Neural progenitor cell (in vitro differentiated cells): ENCODE measurements around the gene SPSB1. TPM values are rescaled to one million over a fixed set of nuclear protein-coding genes. Genes with fewer than 3 reads are reported as not detected.
A peak's percentile ranks its signal among the peaks of the same experiment; 100 is the strongest.

Experiments
- DNase-seq: peaks from one replicate; pipeline ENCODE4 v3.0.0-alpha.2; 2016; ENCODE audit warnings: low spot score
- H2AFZ ChIP-seq: fragments of 200-600 bp; sonication (generic); replicated peaks from 2 replicates; pipeline ENCODE4 v1.6.1; 2016; ENCODE audit warnings: antibody characterized with exemption
- H3F3A ChIP-seq: fragments of 200-600 bp; sonication (generic); 2 replicates; pipeline ENCODE4 v1.6.1; 2016; ENCODE audit warnings: antibody characterized with exemption, low read depth
- H3K27ac ChIP-seq: fragments of 200-600 bp; sonication (generic); 2 replicates; pipeline ENCODE4 v1.5.1; 2016; ENCODE audit warnings: mild to moderate bottlenecking
- H3K27me3 ChIP-seq: fragments of 200-600 bp; sonication (generic); 2 replicates; pipeline ENCODE4 v1.6.1; 2016; ENCODE audit warnings: mild to moderate bottlenecking, moderate library complexity
- H3K36me3 ChIP-seq: fragments of 200-600 bp; sonication (generic); 2 replicates; pipeline ENCODE4 v1.5.1; 2016
- H3K4me1 ChIP-seq: fragments of 200-600 bp; sonication (generic); 2 replicates; pipeline ENCODE4 v1.6.1; 2016; ENCODE audit warnings: mixed run types
- H3K4me2 ChIP-seq: fragments of 200-600 bp; sonication (generic); 2 replicates; pipeline ENCODE4 v1.6.1; 2016
- H3K4me3 ChIP-seq: fragments of 200-600 bp; sonication (generic); 2 replicates; pipeline ENCODE4 v1.5.1; 2016
- H3K79me2 ChIP-seq: fragments of 200-600 bp; sonication (generic); 2 replicates; pipeline ENCODE4 v1.6.1; 2016; ENCODE audit warnings: low read depth
- H3K9ac ChIP-seq: fragments of 200-600 bp; sonication (generic); 2 replicates; pipeline ENCODE4 v1.6.1; 2016
- H3K9me3 ChIP-seq: fragments of 200-600 bp; sonication (generic); 2 replicates; pipeline ENCODE4 v1.5.1; 2016; ENCODE audit warnings: low read depth
- H4K20me1 ChIP-seq: fragments of 200-600 bp; sonication (generic); 2 replicates; pipeline ENCODE4 v1.6.1; 2016; ENCODE audit warnings: low read depth
- H3K27ac Mint-ChIP-seq: 3 replicates; pipeline ENCODE4 v1.8.0; 2021; ENCODE audit warnings: mixed read lengths
- H3K27me3 Mint-ChIP-seq: 2 replicates; pipeline ENCODE4 v1.8.0; 2022; ENCODE audit warnings: low read depth, mild to moderate bottlenecking, inconsistent platforms, moderate library complexity, mixed read lengths; ENCODE audit not compliant: insufficient read depth
- H3K36me3 Mint-ChIP-seq: 3 replicates; pipeline ENCODE4 v1.8.0; 2021; ENCODE audit warnings: mixed read lengths
- H3K4me1 Mint-ChIP-seq: 3 replicates; pipeline ENCODE4 v1.8.0; 2021; ENCODE audit warnings: mixed read lengths
- H3K4me3 Mint-ChIP-seq: 3 replicates; pipeline ENCODE4 v1.8.0; 2021; ENCODE audit warnings: mild to moderate bottlenecking, moderate library complexity, mixed read lengths
- H3K9me3 Mint-ChIP-seq: 3 replicates; pipeline ENCODE4 v1.8.0; 2020; ENCODE audit warnings: mixed read lengths
- CTCF ChIP-seq: fragments of 200-600 bp; sonication (generic); IDR thresholded peaks from 2 replicates; pipeline ENCODE4 v1.5.1; 2017; ENCODE audit warnings: antibody characterized with exemption, mild to moderate bottlenecking
- EZH2 ChIP-seq: fragments of 200-600 bp; sonication (generic); IDR thresholded peaks from 2 replicates; pipeline ENCODE4 v1.6.1; 2017; ENCODE audit warnings: antibody characterized with exemption, mild to moderate bottlenecking, moderate library complexity
- EZH2phosphoT487 ChIP-seq: fragments of 200-600 bp; sonication (generic); IDR thresholded peaks from 2 replicates; pipeline ENCODE4 v1.6.1; 2017; ENCODE audit warnings: antibody characterized with exemption
- total RNA-seq: library from RNA; depleted of rRNA; stranded (reverse); fragments of >200 nt; gene quantifications from 2 replicates; pipeline ENCODE4 v1.2.3, GENCODE V29; 2015; ENCODE audit warnings: low replicate concordance

Gene SPSB1
- total RNA-seq, 1 donor from 2014 or later = 2.8 TPM

- Mint-ChIP-seq H3K36me3 (no peaks in the 10 kb centered on the region), H3K4me1 (peaks cover 27% of the 10 kb centered on the region), H3K27me3 (peaks cover 12% of the 10 kb centered on the region), H3K9me3 (peaks cover 4% of the 10 kb centered on the region), H3K27ac (no peak overlapping the region), H3K4me3 (no peak overlapping the region)
- no peaks in the 10 kb centered on the region for H4K20me1 ChIP-seq
- no peaks in the 10 kb centered on the region for H3K27me3 ChIP-seq
- H3K79me2 ChIP-seq = no peaks in the 10 kb centered on the region
- H2AFZ ChIP-seq = peak overlapping the region; percentile 18
- no peaks in the 10 kb centered on the region for H3K36me3 ChIP-seq
- H3K9ac ChIP-seq = no peak overlapping the region
- H3K9me3 ChIP-seq = no peaks in the 10 kb centered on the region
- no peaks in the 10 kb centered on the region for H3F3A ChIP-seq
- H3K4me1 ChIP-seq = peaks cover 4% of the 10 kb centered on the region
- no peak overlapping the region for H3K4me2 ChIP-seq
- no peak for TF ChIP-seq EZH2phosphoT487
- TF ChIP-seq EZH2 = no peak
- TF ChIP-seq CTCF = no peak
- H3K27ac ChIP-seq = no peak overlapping the region
- no peak overlapping the region for H3K4me3 ChIP-seq
- DNase-seq = no peak
Observed at GRCh38 chr1:9278585-9279153, 14.0 kb upstream of the SPSB1 start.

- H3K4me3 Mint-ChIP-seq = no peak overlapping the region
Observed at GRCh38 chr1:9279172-9279840, 13.4 kb upstream of the SPSB1 start.

GRCh38 chr1:9280015-9280860, 12.5 kb upstream of the SPSB1 start:
- H3K27me3 Mint-ChIP-seq = peaks cover 14% of the 10 kb centered on the region
- Histone ChIP-seq H2AFZ (no peak overlapping the region), H3K27ac (no peak overlapping the region), H3K79me2 (no peaks in the 10 kb centered on the region), H3K4me3 (no peak overlapping the region), H3K27me3 (no peaks in the 10 kb centered on the region), H3F3A (no peaks in the 10 kb centered on the region), H4K20me1 (no peaks in the 10 kb centered on the region), H3K36me3 (no peaks in the 10 kb centered on the region), H3K4me2 (peak overlapping the region; percentile 38), H3K9me3 (no peaks in the 10 kb centered on the region), H3K9ac (no peak overlapping the region), H3K4me1 (peaks cover 4% of the 10 kb centered on the region)
- peaks cover 13% of the 10 kb centered on the region for H3K9me3 Mint-ChIP-seq
- H3K4me1 Mint-ChIP-seq = peaks cover 27% of the 10 kb centered on the region
- TF ChIP-seq EZH2phosphoT487 = no peak
- no peak for TF ChIP-seq EZH2
- no peak for TF ChIP-seq CTCF
- H3K27ac Mint-ChIP-seq = peak overlapping the region; percentile 81
- DNase-seq = no peak
- H3K4me3 Mint-ChIP-seq = no peak overlapping the region
- no peaks in the 10 kb centered on the region for H3K36me3 Mint-ChIP-seq

More at GRCh38 chr1:9279172-9279840, 13.4 kb upstream of the SPSB1 start:
- no peaks in the 10 kb centered on the region for H3F3A ChIP-seq
- H3K4me2 ChIP-seq = no peak overlapping the region
- H3K9me3 ChIP-seq = no peaks in the 10 kb centered on the region
- no peak overlapping the region for H3K4me3 ChIP-seq
- H3K4me1 ChIP-seq = peaks cover 4% of the 10 kb centered on the region
- no peak for TF ChIP-seq CTCF
- no peak for TF ChIP-seq EZH2phosphoT487
- TF ChIP-seq EZH2 = no peak
- H3K27ac Mint-ChIP-seq = no peak overlapping the region
- H3K4me1 Mint-ChIP-seq = peaks cover 27% of the 10 kb centered on the region
- H3K27me3 ChIP-seq = no peaks in the 10 kb centered on the region
- no peak overlapping the region for H3K9ac ChIP-seq
- H3K79me2 ChIP-seq = no peaks in the 10 kb centered on the region
- peak overlapping the region; percentile 18 for H2AFZ ChIP-seq
- H4K20me1 ChIP-seq = no peaks in the 10 kb centered on the region
- no peak for DNase-seq
- peaks cover 16% of the 10 kb centered on the region for H3K27me3 Mint-ChIP-seq
- H3K36me3 ChIP-seq = no peaks in the 10 kb centered on the region
- H3K9me3 Mint-ChIP-seq = peaks cover 7% of the 10 kb centered on the region
- no peak overlapping the region for H3K27ac ChIP-seq
- H3K36me3 Mint-ChIP-seq = no peaks in the 10 kb centered on the region
